Activated B cell treated with CpG ODN at 0.5 μM for 24 hours (primary cell): ENCODE data around the gene PLA2G6. TPM values are rescaled to one million over a fixed set of nuclear protein-coding genes. Genes with fewer than 3 reads are reported as not detected.
"Not testable (repeated sequence)": the region's sequence is repeated elsewhere in the genome, so short reads cannot be mapped to it uniquely, and the experiment has no call there.

Experiments
- ATAC-seq: fragments of 200-7000 bp; cut with Tn5 transposase; one replicate; pipeline ENCODE4 v1.10.0; 2021; ENCODE audit warnings: low read depth, mild to moderate bottlenecking, moderate library complexity
- CTCF ChIA-PET: fragments of 350-600 bp; sonication (Branson Sonifier 250); formaldehyde crosslinking; loops from one replicate; lab custom pipeline; 2021; ENCODE audit warnings: antibody characterized with exemption; lab: Charles Lee
- POLR2A ChIA-PET: fragments of 350-600 bp; sonication (Branson Sonifier 250); formaldehyde crosslinking; loops from one replicate; lab custom pipeline; 2021; ENCODE audit warnings: antibody characterized with exemption; lab: Charles Lee
- DNase-seq: peaks from one replicate; pipeline ENCODE4 v3.0.0; 2022
- H3K27ac Mint-ChIP-seq: one replicate; pipeline ENCODE4 v1.8.0; 2020; ENCODE audit warnings: mixed read lengths
- H3K27me3 Mint-ChIP-seq: one replicate; pipeline ENCODE4 v1.8.0; 2021; ENCODE audit warnings: mixed read lengths
- H3K36me3 Mint-ChIP-seq: one replicate; pipeline ENCODE4 v1.8.0; 2021; ENCODE audit warnings: low read depth, mixed read lengths
- H3K4me1 Mint-ChIP-seq: one replicate; pipeline ENCODE4 v1.8.0; 2021; ENCODE audit warnings: mixed read lengths
- H3K4me3 Mint-ChIP-seq: one replicate; pipeline ENCODE4 v1.8.0; 2020; ENCODE audit warnings: mild to moderate bottlenecking, mixed read lengths
- H3K9me3 Mint-ChIP-seq: one replicate; pipeline ENCODE4 v1.8.0; 2020; ENCODE audit warnings: mixed read lengths
- intact Hi-C: fragments of 100-400 bp; cut with micrococcal nuclease; formaldehyde crosslinking; loops from one replicate; pipeline ENCODE4 v1.15.1; 2024
- total RNA-seq: library from RNA; stranded (reverse); gene quantifications from 2 replicates; pipeline ENCODE4 v1.2.3, GENCODE V29; 2022
- TF ChIP-seq, protein P1 (sequence below): fragments of 200-600 bp; IDR thresholded peaks from one replicate; pipeline ENCODE4 v1.8.0; 2022; ENCODE audit warnings: antibody characterized with exemption, mild to moderate bottlenecking

PLA2G6 gene
- total RNA-seq, 1 donor from 2014 or later = 64.0 TPM

DNA sequence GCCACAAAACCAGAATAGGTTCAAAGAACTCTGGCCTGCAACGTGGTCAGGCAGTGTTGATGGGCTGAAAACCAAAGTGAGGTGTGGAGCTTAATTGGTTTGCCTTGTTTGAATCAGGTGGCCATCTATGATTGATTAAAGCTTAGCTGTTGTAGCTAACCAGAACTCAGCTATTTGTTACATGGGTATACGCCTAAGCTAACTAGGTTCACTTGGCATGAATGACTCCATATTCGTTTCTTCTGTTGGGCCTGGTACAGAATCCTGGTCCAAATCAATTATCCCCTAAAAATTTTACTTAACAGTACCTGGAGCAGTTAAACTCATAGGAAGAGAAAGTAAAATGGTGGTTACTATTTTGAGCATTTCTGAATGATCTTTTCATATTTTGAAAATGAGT, 63.4 kb downstream of the PLA2G6 start:
- POLR2A ChIA-PET = no interaction called here
- Mint-ChIP-seq H3K27ac (no peak overlapping the region), H3K9me3 (no peaks in the 10 kb centered on the region), H3K4me3 (no peak overlapping the region), H3K4me1 (no peaks in the 10 kb centered on the region), H3K36me3 (peaks cover 9% of the 10 kb centered on the region), H3K27me3 (no peaks in the 10 kb centered on the region)
- CTCF ChIA-PET = no interaction called here
- intact Hi-C loops = no loop called here
- TF ChIP-seq, protein P1, sequence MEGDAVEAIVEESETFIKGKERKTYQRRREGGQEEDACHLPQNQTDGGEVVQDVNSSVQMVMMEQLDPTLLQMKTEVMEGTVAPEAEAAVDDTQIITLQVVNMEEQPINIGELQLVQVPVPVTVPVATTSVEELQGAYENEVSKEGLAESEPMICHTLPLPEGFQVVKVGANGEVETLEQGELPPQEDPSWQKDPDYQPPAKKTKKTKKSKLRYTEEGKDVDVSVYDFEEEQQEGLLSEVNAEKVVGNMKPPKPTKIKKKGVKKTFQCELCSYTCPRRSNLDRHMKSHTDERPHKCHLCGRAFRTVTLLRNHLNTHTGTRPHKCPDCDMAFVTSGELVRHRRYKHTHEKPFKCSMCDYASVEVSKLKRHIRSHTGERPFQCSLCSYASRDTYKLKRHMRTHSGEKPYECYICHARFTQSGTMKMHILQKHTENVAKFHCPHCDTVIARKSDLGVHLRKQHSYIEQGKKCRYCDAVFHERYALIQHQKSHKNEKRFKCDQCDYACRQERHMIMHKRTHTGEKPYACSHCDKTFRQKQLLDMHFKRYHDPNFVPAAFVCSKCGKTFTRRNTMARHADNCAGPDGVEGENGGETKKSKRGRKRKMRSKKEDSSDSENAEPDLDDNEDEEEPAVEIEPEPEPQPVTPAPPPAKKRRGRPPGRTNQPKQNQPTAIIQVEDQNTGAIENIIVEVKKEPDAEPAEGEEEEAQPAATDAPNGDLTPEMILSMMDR = no peak
- no peak for ATAC-seq
- no peak for DNase-seq

GRCh38 chr22:38117556-38117955, 64.1 kb downstream of the PLA2G6 start:
- H3K4me1 Mint-ChIP-seq, H3K9me3 Mint-ChIP-seq, intact Hi-C loops, H3K27ac Mint-ChIP-seq, H3K27me3 Mint-ChIP-seq, ATAC-seq, POLR2A ChIA-PET, DNase-seq, CTCF ChIA-PET, H3K4me3 Mint-ChIP-seq: not testable (repeated sequence)
- H3K36me3 Mint-ChIP-seq = peaks cover 10% of the 10 kb centered on the region

DNA sequence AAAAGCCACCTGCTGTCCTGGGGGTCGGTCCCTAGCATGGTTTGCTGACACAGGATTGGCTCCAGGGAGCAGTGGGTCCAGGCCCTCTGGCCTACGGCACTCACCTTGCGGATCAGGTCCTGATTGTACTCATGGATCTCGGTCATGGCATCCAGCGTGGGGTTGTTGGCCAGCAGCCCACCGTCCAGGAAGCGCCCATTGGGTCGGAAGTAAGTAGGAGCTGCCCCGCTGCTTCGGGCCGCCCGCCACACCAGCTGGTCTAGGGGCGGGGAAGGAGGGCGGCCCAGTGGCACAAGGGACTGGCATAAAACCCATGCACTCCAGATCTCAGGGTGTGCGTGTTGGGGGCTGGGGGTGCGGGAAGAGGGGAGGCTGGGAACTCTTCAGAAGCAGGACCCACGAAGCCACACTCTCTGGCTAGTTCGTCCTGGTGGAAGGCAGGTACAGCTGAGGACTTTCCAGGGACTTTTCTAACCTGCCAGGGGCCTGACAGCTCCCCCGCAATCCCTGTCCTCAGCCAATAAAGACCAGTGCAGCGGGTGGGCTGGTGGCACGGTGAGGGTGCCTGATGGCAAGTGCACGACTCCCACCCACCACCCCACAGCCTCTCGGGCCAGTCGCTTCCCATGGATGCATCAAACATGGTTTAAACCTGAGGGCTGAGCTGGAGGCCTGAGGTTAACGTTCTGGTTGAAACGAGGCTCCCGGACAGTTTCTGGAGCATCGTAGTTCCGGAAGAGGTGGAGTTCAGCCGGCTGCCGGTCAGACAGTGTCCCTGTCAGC, 66.0 kb downstream of the PLA2G6 start:
- TF ChIP-seq, protein P1 = no peak
- ATAC-seq = no peak
- ChIA-PET POLR2A (no interaction called here), CTCF (interaction anchor here (0.5 to 1.8 kb wide), 4 partner anchors 60 to 109 kb away, joined by 3 to 6 read pairs (median 3); no protein-coding TSS in a partner anchor)
- Mint-ChIP-seq H3K9me3 (no peaks in the 10 kb centered on the region), H3K4me3 (no peak overlapping the region), H3K36me3 (peaks cover 10% of the 10 kb centered on the region), H3K4me1 (no peaks in the 10 kb centered on the region), H3K27ac (no peak overlapping the region), H3K27me3 (no peaks in the 10 kb centered on the region)
- intact Hi-C loops = loop anchor here (2.0 kb wide), 1 partner anchor 237 kb away; no protein-coding TSS in a partner anchor
- DNase-seq = no peak

- Mint-ChIP-seq H3K27ac (no peak overlapping the region), H3K36me3 (peaks cover 10% of the 10 kb centered on the region), H3K9me3 (no peaks in the 10 kb centered on the region), H3K27me3 (no peaks in the 10 kb centered on the region), H3K4me1 (no peaks in the 10 kb centered on the region), H3K4me3 (no peak overlapping the region)
- TF ChIP-seq, protein P1 = peak; percentile 65
- CTCF ChIA-PET = interaction anchor here (0.5 to 1.8 kb wide), 7 partner anchors 61 to 1465 kb away, joined by 3 to 6 read pairs (median 3); partner anchors contain the start of gene PLA2G6
- peak; percentile 72 for DNase-seq
- peak; percentile 89 for ATAC-seq
- intact Hi-C loops = loop anchor here (1.0 to 5.0 kb wide), 3 partner anchors 98 to 238 kb away; no protein-coding TSS in a partner anchor
- POLR2A ChIA-PET = interaction anchor here (0.8 kb wide), 1 partner anchor 67 kb away, joined by 3 read pairs; no protein-coding TSS in a partner anchor
These were observed 66.9 kb downstream of the PLA2G6 start for GRCh38 chr22:38114484-38115398.

DNA sequence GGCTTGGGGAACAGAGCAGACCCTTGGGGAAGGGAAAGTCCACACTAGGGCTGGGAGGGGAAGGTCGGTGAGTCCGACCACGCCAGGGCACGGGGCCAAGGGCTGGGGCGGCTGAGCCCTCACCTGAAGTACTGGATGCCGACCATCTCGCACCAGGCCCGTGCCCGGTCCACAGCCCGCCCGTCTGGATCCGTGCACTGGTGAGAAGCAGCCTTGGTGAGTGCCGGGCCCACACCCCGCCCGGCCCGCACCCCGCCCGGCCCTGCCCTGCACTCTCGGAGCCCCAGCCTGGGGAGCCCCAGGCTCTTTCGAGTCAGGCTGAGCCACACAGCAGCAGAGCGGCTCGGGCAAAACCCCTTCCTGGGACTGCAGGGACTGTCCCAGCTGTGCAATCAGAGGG, 69.2 kb downstream of the PLA2G6 start:
- DNase-seq = no peak
- H3K9me3 Mint-ChIP-seq = no peaks in the 10 kb centered on the region
- POLR2A ChIA-PET = no interaction called here
- CTCF ChIA-PET = no interaction called here
- H3K4me3 Mint-ChIP-seq = no peak overlapping the region
- intact Hi-C loops = loop anchor here (5.0 kb wide), 1 partner anchor 100 kb away; no protein-coding TSS in a partner anchor
- H3K27ac Mint-ChIP-seq = no peak overlapping the region
- peaks cover 6% of the 10 kb centered on the region for H3K36me3 Mint-ChIP-seq
- no peaks in the 10 kb centered on the region for H3K27me3 Mint-ChIP-seq
- TF ChIP-seq, protein P1 = no peak
- ATAC-seq = no peak
- H3K4me1 Mint-ChIP-seq = no peaks in the 10 kb centered on the region
